Endodermal cell (in vitro differentiated cells): ENCODE results near the gene TRPV4. TPM values are rescaled to one million over a fixed set of nuclear protein-coding genes. Genes with fewer than 3 reads are reported as not detected.
A peak's percentile ranks its signal among the peaks of the same experiment; 100 is the strongest.

ENCODE experiments used
- DNase-seq: peaks from one replicate; pipeline ENCODE4 v3.0.0-alpha.2; 2017
- H3K27ac ChIP-seq: 2 replicates; pipeline ENCODE4 v1.5.1; 2013; ENCODE audit warnings: mild to moderate bottlenecking, low read depth, low read length, moderate library complexity
- H3K27me3 ChIP-seq: 2 replicates; pipeline ENCODE4 v1.6.1; 2013; ENCODE audit warnings: mild to moderate bottlenecking, low read length, moderate library complexity; ENCODE audit not compliant: insufficient read depth, control insufficient read depth, poor library complexity, severe bottlenecking
- H3K36me3 ChIP-seq: 2 replicates; pipeline ENCODE4 v1.7.0; 2013; ENCODE audit warnings: mild to moderate bottlenecking, low read length, moderate library complexity; ENCODE audit not compliant: control insufficient read depth, insufficient read depth
- H3K4me1 ChIP-seq: one replicate; pipeline ENCODE4 v1.7.0; 2013; ENCODE audit warnings: low read length; ENCODE audit not compliant: control insufficient read depth, insufficient read depth
- H3K4me3 ChIP-seq: 2 replicates; pipeline ENCODE4 v1.5.1; 2013; ENCODE audit warnings: mild to moderate bottlenecking, low read length, moderate library complexity
- H3K9ac ChIP-seq: 2 replicates; pipeline ENCODE4 v1.6.1; 2013; ENCODE audit warnings: mild to moderate bottlenecking, low read length, moderate library complexity; ENCODE audit not compliant: poor library complexity, severe bottlenecking; ENCODE audit errors: extremely low read depth
- H3K9me3 ChIP-seq: 2 replicates; pipeline ENCODE4 v1.6.1; 2013; ENCODE audit warnings: mild to moderate bottlenecking, low read length, moderate library complexity; ENCODE audit not compliant: control insufficient read depth
- H3K27ac Mint-ChIP-seq: 2 replicates; pipeline ENCODE4 v1.8.0; 2020; ENCODE audit warnings: mixed read lengths
- H3K27me3 Mint-ChIP-seq: 2 replicates; pipeline ENCODE4 v1.8.0; 2021; ENCODE audit warnings: mild to moderate bottlenecking, mixed read lengths; ENCODE audit not compliant: insufficient read depth
- H3K36me3 Mint-ChIP-seq: 2 replicates; pipeline ENCODE4 v1.8.0; 2020; ENCODE audit warnings: low read depth, mixed read lengths
- H3K4me1 Mint-ChIP-seq: 2 replicates; pipeline ENCODE4 v1.8.0; 2020; ENCODE audit warnings: mixed read lengths
- H3K4me3 Mint-ChIP-seq: 2 replicates; pipeline ENCODE4 v1.8.0; 2020; ENCODE audit warnings: mild to moderate bottlenecking, moderate library complexity, mixed read lengths
- H3K9me3 Mint-ChIP-seq: 2 replicates; pipeline ENCODE4 v1.8.0; 2020; ENCODE audit warnings: mild to moderate bottlenecking, mixed read lengths
- CTCF ChIP-seq: fragments of 200-600 bp; sonication (generic); conservative IDR thresholded peaks from 2 replicates; pipeline ENCODE4 v1.5.0; 2021; ENCODE audit warnings: antibody characterized with exemption, mild to moderate bottlenecking
- WGBS, 2 experiments: methylation state at CpG; one replicate each; pipeline versions ENCODE4 v1.1.5 to v1.1.7; 2013; ENCODE audit warnings: missing lambda C conversion rate in 2 of 2, mixed read lengths in 1 of 2; ENCODE audit not compliant: insufficient coverage in 1 of 2, insufficient read length in 1 of 2; 5-methylcytosine and 5-hydroxymethylcytosine counted together
- total RNA-seq, 2 donors: library from RNA; stranded (reverse); fragmentation: NEBNext Ultra II Directional in 1 of 2; extraction: Animal tissue kit (Norgen Biotek cat#: 25700) in 1 of 2; gene quantifications; 2 replicates in 1 of 2; 3 replicates in 1 of 2; pipeline ENCODE4 v1.2.1, GENCODE V29; 2021

TRPV4 gene
- total RNA-seq, 2 donors from 2014 or later: 14.0 to 14.2 TPM

DNA sequence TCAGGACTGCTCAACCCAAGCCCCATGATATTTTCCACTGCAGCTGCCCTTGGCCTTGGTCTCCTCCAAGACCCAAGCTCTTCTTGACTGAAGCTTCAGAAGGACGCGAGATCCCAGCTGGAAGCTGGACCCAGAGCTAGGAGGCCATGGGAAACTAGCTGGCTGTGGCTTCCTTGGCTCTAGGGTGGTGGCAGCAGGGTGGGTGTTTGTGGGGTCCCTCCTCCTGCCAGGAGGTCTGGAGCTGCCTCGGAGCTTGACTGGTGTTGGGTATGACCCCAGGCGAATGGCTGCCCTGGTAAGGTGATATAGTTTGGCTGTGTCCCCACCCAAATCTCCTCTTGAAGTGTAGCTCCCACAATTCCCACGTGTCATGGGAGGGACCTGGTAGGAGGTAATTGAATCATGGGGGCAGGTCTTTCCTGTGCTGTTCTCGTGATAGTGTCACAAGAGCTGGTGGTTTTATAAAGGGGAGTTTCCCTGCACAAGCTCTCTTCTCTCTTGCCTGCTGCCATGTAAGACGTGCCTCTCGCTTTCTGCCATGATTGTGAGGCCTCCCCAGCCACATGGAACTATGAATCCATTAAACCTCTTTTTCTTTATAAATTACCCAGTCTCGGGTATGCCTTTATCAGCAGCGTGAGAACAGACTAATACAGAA, 51.4 kb downstream of the TRPV4 start:
- Histone ChIP-seq H3K9me3 (no peaks in the 10 kb centered on the region), H3K4me3 (no peak overlapping the region), H3K9ac (no peak overlapping the region), H3K36me3 (no peaks in the 10 kb centered on the region), H3K4me1 (no peaks in the 10 kb centered on the region), H3K27ac (no peak overlapping the region), H3K27me3 (no peaks in the 10 kb centered on the region)
- Mint-ChIP-seq H3K4me3 (no peak overlapping the region), H3K27ac (no peak overlapping the region), H3K27me3 (no peaks in the 10 kb centered on the region), H3K9me3 (peaks cover 10% of the 10 kb centered on the region), H3K36me3 (peaks cover 37% of the 10 kb centered on the region), H3K4me1 (no peaks in the 10 kb centered on the region)
- WGBS, 2 experiments: 67 to 83% methylated on average over 3 to 10 of the region's 10 CpGs
- DNase-seq: no peak
- TF ChIP-seq CTCF: no peak

GRCh38 chr12:109779382-109779781, 53.8 kb downstream of the TRPV4 start:
- H3K9ac ChIP-seq: no peak overlapping the region
- peak; percentile 26 for TF ChIP-seq CTCF

GRCh38 chr12:109778684-109779083, 54.5 kb downstream of the TRPV4 start:
- Mint-ChIP-seq H3K36me3 (peaks cover 16% of the 10 kb centered on the region), H3K9me3 (peaks cover 10% of the 10 kb centered on the region), H3K27ac (no peak overlapping the region), H3K4me3 (no peak overlapping the region), H3K4me1 (peaks cover 6% of the 10 kb centered on the region), H3K27me3 (no peaks in the 10 kb centered on the region)
- Histone ChIP-seq H3K4me1 (no peaks in the 10 kb centered on the region), H3K4me3 (no peak overlapping the region), H3K36me3 (no peaks in the 10 kb centered on the region), H3K9me3 (no peaks in the 10 kb centered on the region), H3K27me3 (no peaks in the 10 kb centered on the region), H3K27ac (no peak overlapping the region), H3K9ac (no peak overlapping the region)
- WGBS, 2 experiments: 100% methylated on average over 1 of the region's 1 CpG
- TF ChIP-seq CTCF: no peak
- DNase-seq: no peak

More at GRCh38 chr12:109779382-109779781, 53.8 kb downstream of the TRPV4 start:
- no peaks in the 10 kb centered on the region for H3K36me3 ChIP-seq
- Mint-ChIP-seq H3K4me1 (no peaks in the 10 kb centered on the region), H3K9me3 (peaks cover 10% of the 10 kb centered on the region), H3K4me3 (no peak overlapping the region), H3K27ac (no peak overlapping the region), H3K27me3 (no peaks in the 10 kb centered on the region), H3K36me3 (peaks cover 20% of the 10 kb centered on the region)
- H3K4me1 ChIP-seq: no peaks in the 10 kb centered on the region
- DNase-seq: no peak
- no peaks in the 10 kb centered on the region for H3K27me3 ChIP-seq
- H3K4me3 ChIP-seq: no peak overlapping the region
- H3K9me3 ChIP-seq: no peaks in the 10 kb centered on the region
- WGBS, 2 experiments: 92 to 99% methylated on average over 6 of the region's 6 CpGs
- no peak overlapping the region for H3K27ac ChIP-seq
